ENCODE results near the gene TMEM171.

- TF ChIP-seq CTCF (IDR thresholded peaks at IDR 0.05) (no peak), POLR2A (IDR thresholded peaks at IDR 0.05) (no peak)
Observed at GRCh38 chr5:73140801-73141200, 20.4 kb downstream of the TMEM171 start.
